A673 (cell line): ENCODE data around the gene NLGN1.

ENCODE experiments used
- CTCF ChIP-seq: fragments of 300-800, 200-600 bp; sonication (generic); conservative IDR thresholded peaks from 2 replicates; pipeline ENCODE4 v1.5.1; 2017; ENCODE audit warnings: low read depth, mild to moderate bottlenecking, antibody characterized with exemption, low read length, moderate library complexity, mixed read lengths
- EZH2 ChIP-seq: fragments of 200-600 bp; sonication (generic); IDR thresholded peaks from 2 replicates; pipeline ENCODE4 v1.6.1; 2017; ENCODE audit warnings: borderline replicate concordance, low read depth, mild to moderate bottlenecking, mixed read lengths, antibody characterized with exemption, low read length; ENCODE audit not compliant: poor library complexity, severe bottlenecking

- TF ChIP-seq CTCF (peak; percentile 66), EZH2 (no peak)
These were observed 13.9 kb downstream of the NLGN1 start for GRCh38 chr3:173411375-173411973.
